Middle frontal gyrus (tissue), 1 donor: ENCODE data around the gene NUP98.
"Not testable (repeated sequence)": the region's sequence is repeated elsewhere in the genome, so short reads cannot be mapped to it uniquely, and the experiment has no call there.

Experiments used
- DNase-seq: peaks from one replicate; pipeline ENCODE4 v3.0.0-alpha.2; 2015; ENCODE audit warnings: low spot score; ENCODE audit errors: extremely low spot score

NUP98 gene

DNA sequence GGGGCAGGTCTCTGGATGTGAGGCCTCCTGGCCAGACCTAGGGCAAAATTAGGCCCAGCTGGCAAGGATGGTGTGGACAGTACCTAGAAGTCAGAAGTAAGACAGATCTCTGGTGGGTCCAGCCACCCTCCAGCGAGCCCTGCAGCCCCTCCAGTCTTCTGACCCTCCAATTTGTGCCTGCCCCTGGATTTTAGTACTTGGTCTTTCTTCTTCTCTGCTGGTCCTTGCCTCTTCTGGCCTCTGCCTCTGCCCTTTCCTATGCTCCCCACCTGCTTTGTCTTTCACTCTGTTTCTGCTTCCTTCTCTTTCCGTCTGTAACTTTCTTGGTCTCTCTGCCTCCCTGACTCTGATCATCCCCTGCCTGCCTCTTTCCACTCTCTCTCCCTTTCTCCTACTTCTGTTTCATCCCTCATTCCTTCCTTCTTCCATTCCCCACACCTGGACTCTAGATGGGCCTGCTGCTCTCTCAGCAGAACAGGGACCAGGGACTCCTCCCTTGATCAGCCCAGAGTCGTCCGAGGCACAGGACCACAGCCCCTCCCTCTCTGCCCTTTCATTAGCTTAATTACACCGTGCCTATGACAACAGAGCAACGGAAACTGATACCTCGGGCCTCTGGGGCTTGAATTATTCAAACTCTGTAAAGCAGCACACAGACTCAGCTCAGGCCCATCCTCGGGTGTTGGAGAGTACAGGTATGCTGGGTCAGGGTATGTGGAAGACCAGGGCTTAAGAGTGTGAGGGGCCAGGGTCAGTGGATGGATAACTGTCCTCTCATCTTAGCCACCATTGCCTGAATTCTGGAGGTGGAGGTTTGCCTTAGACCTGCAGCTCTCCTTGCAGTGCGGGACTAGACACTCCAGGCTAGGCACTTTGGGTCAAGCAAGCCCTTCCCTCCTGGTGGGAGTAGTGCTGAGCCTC, 125.8 kb downstream of the NUP98 start, which contains the start of gene CHRNA10:
TSS of gene CHRNA10 (minus strand) at position 51 of the 921 bp plus-strand sequence. CDS start 72 bp downstream, outside the sequence.
- no peak for DNase-seq

DNA sequence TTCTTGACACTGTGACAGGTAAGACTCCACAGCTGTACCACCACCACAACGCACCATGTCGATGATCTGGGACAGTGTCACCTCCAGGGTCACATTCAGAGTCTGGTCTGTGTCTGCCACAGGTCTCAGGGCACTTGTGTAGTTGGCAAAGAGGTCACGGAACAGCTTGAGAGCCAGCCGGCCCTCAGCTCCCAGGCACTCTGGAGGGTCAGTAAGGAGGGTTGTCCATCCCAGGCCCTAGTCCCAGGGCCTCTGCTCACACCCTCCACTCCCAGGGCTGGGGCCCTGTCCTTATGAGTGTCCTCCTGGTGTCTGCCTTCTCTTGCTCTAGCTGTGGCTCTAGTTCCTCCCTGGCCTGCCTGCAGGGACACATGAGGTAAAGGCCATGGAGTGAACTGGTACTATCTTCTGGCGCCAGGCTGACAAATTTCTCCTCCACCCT, 127.6 kb downstream of the NUP98 start:
- DNase-seq = no peak

DNA sequence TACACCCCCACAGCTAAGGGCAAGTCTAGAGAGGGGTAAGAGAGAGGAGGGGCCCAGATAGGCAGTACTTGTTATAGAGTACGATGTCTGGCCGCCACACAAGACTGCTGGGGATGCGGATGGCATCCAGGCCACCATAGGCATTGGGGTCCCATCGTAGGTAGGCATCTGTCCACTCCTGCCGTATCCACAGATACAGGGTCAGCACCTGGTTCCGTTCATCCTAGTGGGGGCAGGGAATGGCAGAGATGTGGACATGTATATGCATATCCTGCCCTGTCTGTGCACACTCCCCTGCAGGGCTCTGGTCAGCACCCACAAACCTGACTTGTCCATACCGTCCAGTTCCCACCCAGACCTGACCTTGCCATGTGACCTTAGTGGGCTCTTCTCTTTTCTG, 128.2 kb downstream of the NUP98 start:
- DNase-seq = no peak

DNA sequence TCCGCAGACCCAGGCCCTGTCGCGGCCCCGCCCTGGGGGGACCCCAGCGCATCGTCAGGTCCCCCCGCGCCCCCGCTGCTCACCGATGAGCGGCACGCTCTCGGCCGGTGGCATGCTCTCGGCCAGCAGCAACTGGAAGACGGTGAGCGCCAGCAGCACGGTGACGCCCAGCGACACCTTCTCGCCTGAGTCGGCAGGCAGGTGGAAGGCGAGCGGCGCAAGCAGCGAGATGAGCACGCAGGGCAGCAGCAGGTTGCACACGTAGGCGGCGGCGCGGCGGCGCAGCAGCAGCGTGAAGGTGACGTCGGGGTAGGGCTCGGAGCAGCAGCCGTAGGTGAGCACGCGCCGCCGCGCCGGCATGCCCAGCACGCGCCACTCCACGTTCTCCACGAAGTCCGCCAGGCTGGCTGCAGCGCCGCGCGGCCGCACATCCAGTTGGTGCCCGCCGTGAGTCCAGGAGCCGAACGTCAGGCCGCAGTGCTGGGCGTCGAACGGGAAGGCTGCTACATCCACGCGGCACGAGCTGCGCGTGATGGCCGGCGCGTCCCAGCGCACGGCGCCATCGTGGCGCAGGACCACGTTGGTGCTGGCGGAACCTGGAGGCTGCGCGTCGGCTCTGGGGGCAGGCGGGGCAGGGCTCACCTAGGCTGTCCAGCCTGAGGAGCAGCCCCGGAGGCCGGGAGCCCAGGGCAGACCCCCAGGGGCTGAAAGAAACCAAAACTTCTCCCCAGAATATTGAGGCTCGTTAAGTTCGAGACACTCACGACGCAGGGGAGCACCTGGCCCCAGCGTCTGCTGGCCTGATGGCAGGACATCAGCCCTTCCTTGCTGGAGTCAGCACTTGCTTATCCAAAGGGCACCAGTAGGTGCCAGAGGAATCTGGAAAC, 130.0 kb downstream of the NUP98 start:
- no peak for DNase-seq

DNA sequence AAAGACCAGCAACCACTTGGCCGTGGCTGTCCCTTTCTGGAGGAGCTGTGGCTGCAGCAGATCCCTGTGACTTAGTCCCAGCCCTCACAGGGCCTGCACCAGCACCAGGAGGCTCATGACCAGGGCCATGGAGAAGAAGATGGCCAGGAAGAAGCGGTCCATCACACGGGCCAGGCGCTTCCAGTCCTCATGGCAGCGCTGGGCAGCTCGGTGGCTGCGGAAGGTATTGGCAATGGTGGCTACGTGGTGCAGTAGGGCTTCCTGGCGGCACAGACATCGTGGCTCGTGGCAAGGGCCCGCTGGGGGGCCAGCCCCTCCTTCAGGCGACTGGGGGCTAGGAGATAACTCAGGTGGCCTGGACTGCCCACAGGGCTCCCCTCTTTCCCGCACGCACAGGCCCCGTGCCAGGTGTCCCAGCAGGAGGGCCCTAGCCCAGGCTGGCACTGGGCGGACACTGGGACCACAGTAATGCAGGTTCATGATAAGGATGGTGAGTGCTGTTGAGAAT, 131.3 kb downstream of the NUP98 start:
- no peak for DNase-seq

DNA sequence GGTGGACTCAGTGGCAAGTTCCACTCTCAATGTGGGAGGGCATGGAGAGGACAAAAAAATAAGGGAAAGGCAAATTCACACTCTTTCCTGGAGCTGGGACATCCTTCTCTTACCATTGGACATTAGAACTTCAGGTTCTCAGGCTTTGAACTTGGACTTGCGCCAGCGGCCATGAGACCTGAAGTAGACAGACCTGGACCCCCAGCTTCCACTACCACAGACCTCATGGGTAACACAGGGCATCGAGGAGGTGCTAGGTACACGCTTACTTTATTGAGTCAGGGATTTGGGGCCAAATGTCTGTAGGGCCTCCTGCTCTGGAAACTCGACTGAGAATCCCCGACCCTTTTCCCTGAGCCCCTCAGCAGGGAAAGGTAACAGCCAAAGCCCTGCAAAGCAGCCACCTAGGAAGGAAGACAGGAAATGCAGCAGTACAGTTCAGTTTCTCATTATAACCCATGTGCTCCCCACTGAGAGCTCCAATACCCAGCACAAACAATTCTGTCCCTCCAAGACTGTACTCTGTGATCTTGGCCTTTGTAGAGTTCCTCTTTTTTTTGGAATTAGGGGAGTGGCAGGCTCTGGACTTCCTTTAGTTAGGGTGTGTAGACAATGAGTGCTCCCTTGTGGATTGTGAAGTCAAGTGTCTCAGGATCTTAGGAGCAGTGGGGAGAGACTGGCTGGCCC, 131.9 kb downstream of the NUP98 start:
- no peak for DNase-seq

DNA sequence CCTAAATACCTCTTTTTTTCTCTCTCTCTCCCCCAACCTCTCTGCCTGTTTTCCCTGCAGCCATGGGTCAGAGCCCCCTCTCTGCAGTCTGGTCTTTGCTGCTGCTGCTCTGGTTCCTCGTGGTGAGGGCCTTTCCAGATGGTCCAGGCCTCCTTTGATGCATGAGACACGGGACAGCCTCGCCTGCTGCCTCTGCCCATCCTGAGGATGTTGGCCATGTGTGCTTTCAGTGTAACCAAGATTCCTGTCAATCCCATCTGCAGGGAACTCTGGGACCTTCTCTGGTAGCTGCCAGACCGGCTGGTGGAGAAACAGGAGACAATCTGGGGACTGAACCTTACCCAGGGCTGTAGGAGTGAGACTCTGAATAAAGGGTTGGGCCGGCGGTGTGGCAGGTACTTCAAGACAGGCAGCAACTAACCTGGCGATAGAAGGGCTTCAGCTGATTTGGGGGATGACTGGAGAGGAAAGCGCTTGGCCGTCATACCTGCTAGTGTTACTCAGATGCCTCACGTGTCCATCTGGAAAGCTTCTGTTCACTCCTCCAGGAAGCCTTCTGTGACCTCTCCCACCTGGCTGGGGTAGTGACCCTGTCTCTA, 133.2 kb downstream of the NUP98 start:
- DNase-seq = no peak

DNA sequence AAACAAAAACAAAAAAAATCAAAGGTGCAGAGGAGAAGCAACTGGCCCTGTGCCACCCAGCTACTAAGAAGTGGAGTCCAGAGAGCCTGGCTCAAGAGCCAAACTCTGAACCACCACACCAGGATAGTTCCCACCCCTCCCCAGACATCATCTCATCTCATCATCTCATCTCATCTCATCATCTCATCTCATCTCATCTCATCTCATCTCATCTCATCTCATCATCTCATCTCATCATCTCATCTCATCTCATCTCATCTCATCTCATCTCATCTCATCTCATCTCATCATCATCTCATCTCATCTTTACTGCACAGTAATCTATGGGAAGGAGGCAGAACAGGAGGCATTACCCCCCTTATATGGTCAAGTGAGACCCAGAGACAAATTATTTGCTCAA, 134.5 kb downstream of the NUP98 start:
- no peak for DNase-seq

DNA sequence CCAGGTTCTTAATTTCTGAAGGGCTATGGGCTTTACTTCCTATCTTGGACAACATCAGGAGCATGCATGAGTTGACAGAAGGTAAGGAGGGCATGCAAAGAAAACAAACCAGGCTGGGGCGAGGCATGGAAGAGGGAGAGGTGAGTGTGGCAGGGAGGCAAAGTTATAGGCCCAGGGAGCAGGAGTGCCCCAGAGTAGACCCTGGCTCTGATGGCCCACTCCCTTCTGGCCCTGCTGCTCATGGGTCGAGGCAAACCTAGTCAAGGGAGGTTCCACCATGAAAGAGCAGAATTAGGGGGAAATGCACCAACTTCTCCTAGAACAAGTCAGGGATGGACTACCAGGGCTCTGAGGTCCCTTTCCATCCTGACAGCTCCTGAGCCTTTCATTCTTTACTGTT, 136.4 kb downstream of the NUP98 start:
- DNase-seq = no peak

DNA sequence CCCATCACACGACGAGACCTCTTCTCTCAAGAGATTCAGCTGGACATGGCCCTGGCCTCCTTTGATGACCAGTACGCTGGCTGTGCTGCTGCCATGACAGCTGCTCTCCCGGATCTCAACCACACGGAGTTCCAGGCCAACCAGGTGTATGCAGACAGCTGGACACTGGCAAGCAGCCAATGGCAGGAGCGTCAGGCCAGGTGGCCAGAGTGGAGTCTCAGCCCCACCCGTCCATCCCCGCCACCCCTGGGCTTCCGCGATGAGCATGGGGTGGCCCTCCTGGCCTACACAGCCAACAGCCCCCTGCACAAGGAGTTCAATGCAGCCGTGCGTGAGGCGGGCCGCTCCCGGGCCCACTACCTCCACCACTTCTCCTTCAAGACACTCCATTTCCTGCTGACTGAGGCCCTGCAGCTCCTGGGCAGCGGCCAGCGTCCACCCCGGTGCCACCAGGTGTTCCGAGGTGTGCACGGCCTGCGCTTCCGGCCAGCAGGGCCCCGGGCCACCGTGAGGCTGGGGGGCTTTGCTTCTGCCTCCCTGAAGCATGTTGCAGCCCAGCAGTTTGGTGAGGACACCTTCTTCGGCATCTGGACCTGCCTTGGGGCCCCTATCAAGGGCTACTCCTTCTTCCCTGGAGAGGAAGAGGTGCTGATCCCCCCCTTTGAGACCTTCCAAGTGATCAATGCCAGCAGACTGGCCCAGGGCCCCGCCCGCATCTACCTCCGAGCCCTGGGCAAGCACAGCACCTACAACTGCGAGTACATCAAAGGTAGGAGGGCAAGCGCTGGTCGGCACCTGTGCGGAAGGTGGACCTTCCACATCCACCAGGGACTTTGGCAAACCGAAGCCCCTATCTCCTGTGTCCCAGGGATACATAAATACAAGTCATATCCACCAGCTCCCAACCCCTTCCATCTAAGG, 137.5 kb downstream of the NUP98 start:
- DNase-seq = no peak

DNA sequence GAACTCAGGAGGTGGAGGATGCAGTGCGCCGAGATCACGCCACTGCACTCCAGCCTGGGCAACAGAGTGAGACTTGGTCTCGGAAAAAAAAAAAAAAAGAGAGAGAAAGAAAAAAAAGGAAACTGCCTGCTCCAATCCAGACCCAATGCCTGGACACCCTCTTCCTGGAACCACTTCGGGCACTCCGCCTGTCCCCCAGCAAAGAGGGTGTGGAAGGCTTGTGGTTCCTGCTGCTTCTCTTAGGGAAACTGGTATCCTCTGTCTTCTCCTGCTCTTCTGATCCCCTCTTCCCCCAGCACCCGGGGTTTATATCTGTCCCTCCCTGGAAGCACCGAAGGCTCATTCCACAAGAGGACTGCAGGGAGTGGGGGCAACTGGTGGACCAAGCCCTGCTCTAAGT, 139.1 kb downstream of the NUP98 start:
- no peak for DNase-seq

DNA sequence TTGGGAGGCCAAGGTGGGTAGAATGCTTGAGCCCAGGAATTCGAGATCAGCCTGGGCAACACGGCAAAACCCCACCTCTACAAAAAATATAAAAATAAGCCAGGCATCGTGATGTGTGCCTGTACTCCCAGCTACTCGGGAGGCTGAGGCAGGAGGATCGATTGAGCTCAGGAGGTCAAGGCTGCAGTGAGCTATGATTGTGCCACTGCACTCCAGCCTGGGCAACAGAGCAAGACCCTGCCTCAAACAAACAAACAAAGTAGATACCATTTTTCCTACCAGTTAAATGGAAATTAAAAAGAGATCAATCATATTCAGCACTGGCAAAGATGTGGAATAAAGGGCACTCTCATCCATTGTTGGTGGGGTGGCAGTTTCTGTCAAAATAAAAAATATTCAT, 140.0 kb downstream of the NUP98 start:
- not testable (repeated sequence) for DNase-seq

DNA sequence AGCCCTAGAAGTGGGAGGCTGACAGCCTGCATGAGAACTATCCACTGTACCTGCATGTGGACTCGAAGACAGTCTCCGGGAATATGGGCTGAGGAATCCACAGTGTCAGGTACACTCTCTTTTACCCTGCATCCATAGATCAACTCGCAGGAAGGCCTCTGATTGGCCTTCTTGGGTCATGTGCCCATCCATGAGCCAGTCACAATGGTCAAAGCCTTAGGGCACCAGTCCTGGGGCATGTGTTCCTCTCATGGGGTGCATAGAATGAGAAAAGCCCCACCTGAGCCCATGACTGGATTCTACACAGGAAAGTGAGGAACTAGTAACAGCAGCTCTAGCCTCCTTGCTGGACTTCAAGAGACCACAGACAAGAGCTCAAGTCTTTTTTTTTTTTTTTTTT, 141.8 kb downstream of the NUP98 start:
- DNase-seq = no peak

DNA sequence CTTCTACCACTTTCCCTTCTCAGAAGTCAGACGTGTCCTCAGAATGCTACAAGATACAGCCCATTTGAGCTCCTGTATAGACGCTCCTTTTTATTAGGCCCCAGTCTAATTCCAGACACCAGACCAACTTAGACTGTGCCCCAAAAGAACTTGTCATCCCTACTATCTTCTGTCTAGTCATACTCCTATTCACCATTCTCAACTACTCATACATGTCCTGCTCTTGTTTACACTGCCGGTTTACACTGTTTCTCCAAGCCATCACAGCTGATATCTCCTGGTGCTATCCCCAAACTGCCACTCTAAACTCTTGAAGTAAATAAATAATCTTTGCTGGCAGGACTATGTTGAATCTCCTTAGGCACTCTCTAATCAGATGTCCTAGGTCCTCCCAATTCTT, 144.8 kb downstream of the NUP98 start:
- not testable (repeated sequence) for DNase-seq

DNA sequence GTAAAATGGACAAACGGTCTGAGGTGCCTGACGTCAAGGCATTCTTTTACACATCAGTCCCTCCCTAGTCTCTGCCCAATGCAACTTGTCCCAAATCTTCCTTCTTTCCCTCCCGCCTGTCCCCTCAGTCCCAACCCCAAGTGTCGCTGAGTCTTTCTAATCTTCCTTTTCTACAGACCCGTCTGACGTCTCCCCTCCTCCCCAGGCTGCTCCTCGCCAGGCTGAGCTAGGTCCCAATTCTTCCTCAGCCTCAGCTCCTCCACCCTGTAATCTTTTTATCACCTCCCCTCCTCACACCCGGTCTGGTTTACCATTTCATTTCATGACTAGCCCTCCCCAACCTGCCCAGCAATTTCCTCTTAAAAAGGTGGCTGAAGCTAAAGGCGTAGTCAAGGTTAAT, 148.0 kb downstream of the NUP98 start:
- not testable (repeated sequence) for DNase-seq

DNA sequence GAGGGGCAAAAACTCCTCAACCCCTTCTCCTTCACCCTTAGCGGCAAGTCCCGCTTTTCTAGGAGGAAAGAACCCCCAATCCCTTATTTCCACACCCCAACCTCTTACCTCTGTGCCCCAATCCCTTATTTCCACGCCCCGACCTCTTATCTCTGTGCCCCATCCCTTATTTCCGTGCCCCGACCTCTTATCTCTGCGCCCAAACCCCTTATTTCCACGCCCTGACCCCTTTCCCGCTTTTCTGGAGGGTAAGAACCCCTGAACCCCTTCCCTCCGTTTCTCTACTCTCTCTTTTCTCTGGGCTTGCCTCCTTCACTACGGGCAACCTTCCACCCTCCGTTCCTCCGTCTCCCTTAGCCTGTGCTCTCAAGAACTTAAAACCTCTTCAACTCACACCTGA, 148.5 kb downstream of the NUP98 start:
- not testable (repeated sequence) for DNase-seq

DNA sequence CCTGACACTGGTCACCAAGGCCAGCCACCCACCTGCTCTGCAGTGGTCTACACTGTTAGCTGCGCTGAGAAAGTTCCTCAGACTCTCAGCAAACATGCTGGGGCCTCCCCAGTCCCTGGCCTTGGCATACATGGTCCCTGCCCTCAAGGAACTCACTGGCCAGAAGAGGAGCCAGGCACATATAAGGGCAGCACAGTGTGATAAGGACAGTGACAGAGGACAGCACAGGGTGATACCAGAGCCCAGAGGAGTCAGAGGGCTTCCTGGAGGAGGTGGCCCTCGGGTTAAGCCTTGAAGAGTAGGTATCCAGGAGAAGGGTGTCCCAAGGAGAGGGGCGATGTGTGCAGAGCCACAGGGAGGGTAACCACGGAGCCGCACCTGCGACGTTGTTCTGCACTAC, 151.8 kb downstream of the NUP98 start:
- DNase-seq = no peak

DNA sequence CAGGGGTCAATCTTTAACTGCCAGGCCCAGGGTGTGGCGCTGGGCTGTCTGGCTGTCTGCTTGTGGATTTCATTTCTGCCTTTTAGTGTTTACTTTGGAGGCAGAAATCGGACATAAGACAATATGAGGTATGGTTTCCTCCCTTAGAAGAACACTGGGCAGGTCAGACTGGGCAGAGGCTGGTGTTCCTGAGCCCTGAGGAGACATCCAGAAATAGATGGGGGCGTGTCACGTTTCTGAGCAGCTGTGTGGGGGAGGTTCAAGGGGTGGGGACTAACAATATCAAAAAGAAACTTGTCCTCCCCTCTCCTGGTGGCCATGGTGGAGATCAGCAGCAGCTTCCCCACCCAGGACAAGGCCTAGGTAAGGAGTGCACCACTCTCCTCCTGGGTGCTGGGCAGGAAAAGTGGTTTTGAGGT, 152.5 kb downstream of the NUP98 start, which contains the start of gene ART1:
TSS of gene ART1 (plus strand) at position 312 of the 419 bp plus-strand sequence. CDS start 14,086 bp downstream, outside the sequence.
- no peak for DNase-seq

DNA sequence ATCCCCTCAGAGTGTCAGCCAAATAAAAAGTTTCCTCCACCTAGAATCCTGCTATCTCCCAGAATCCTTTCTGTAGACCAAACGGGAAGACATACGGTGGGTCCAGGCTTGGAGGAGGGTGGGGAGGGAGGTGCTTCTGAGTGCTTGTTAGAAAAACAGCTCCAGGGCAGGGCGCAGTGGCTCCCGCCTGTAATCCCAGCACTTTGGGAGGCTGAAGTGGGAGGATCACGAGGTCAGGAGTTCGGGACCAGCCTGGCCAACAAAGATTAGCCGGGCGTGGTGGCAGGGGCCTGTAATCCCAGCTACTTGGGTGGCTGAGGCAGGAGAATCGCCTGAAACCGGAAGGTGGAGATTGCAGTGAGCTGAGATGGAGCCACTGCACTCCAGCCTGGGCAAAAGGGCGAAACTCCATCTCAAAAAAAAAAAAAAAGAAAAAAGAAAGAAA, 154.2 kb downstream of the NUP98 start:
- not testable (repeated sequence) for DNase-seq
